Measurements from ENCODE around the gene CEP350.
A peak's percentile ranks its signal among the peaks of the same experiment; 100 is the strongest.
"Not testable (repeated sequence)": the region's sequence is repeated elsewhere in the genome, so short reads cannot be mapped to it uniquely, and the experiment has no call there.

Gene CEP350

GRCh38 chr1:179996099-179996498, 41.5 kb downstream of the CEP350 start:
- DNase-seq: no peak

- no peak for DNase-seq
Measured at GRCh38 chr1:180000575-180000974, 46.0 kb downstream of the CEP350 start.

- no peak for DNase-seq
Measured at GRCh38 chr1:180002437-180002836, 47.8 kb downstream of the CEP350 start.

GRCh38 chr1:180003026-180003695, 48.6 kb downstream of the CEP350 start:
- DNase-seq: no peak

- DNase-seq: not testable (repeated sequence)
Measured at GRCh38 chr1:180006762-180007161, 52.2 kb downstream of the CEP350 start.

- DNase-seq: no peak
Measured at GRCh38 chr1:180020017-180020416, 65.4 kb downstream of the CEP350 start.

- no peak for DNase-seq
Measured at GRCh38 chr1:180026556-180026955, 71.9 kb downstream of the CEP350 start.

- no peak for DNase-seq
Measured at GRCh38 chr1:180027949-180028445, 73.4 kb downstream of the CEP350 start.

- no peak for DNase-seq
Measured at GRCh38 chr1:180028864-180029263, 74.3 kb downstream of the CEP350 start.

- DNase-seq: no peak
Measured at GRCh38 chr1:180029524-180030135, 75.0 kb downstream of the CEP350 start.

GRCh38 chr1:180031664-180032063, 77.1 kb downstream of the CEP350 start:
- no peak for DNase-seq

GRCh38 chr1:180033390-180033789, 78.8 kb downstream of the CEP350 start:
- no peak for DNase-seq

GRCh38 chr1:180040034-180040433, 85.4 kb downstream of the CEP350 start:
- no peak for DNase-seq

- no peak for DNase-seq
Measured at GRCh38 chr1:180041582-180041981, 87.0 kb downstream of the CEP350 start.

- no peak for DNase-seq
Measured at GRCh38 chr1:180042988-180043622, 88.5 kb downstream of the CEP350 start.

GRCh38 chr1:180043785-180044184, 89.2 kb downstream of the CEP350 start:
- DNase-seq: no peak

GRCh38 chr1:180046674-180047073, 92.1 kb downstream of the CEP350 start:
- DNase-seq: no peak

- DNase-seq: no peak
Measured at GRCh38 chr1:180053594-180054567, 99.3 kb downstream of the CEP350 start.

- DNase-seq: peak; percentile 54
Measured at GRCh38 chr1:180057883-180058396, 103.3 kb downstream of the CEP350 start.

GRCh38 chr1:180061019-180061418, 106.4 kb downstream of the CEP350 start:
- no peak for DNase-seq

- no peak for DNase-seq
Measured at GRCh38 chr1:180062452-180062971, 107.9 kb downstream of the CEP350 start.

GRCh38 chr1:180065408-180065807, 110.8 kb downstream of the CEP350 start:
- DNase-seq: no peak

Data from hematopoietic multipotent progenitor cell treated with erythropoietin and hydrocortisone succinate and interleukin-3 and kit ligand, for 8 days (in vitro differentiated cells).